ENCODE measurements around the gene SMCO2. TPM values are rescaled to one million over a fixed set of nuclear protein-coding genes. Genes with fewer than 3 reads are reported as not detected.
A peak's percentile ranks its signal among the peaks of the same experiment; 100 is the strongest.

Gene SMCO2
- total and polyA plus RNA-seq, 5 experiments from 2014 or later = not detected

DNA sequence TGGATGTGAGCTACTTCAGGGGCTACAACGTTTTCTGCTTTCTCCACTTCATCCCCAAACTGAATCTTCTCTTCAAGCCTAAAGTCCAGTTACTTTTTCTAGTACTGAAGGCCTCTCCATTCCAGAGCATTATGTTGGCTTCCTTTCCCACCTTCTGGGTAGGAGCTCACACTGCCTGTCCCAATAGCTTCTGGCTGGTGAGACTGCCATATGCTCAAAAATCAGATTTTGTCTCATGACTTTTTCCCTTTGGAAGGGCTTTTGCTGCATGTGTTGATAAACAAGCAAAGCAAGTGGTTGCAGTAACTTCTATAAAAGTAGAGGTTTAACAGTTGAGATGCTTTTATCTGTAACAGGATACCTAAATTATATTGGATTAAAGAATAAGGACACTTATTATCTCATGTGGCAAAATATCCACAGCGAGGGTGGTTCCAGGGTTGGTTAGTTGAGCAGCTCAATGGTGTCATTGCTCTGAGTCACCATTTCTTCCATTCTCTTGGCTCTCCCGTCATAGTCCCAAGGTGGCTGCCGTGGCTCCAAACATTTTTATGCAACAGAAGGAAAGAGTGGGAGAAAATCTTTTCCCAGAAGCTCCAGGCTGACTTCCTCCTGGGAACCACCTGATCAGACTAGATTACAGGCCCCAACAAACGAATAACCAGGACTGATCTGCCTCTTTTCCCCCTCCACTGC is 62.3 kb downstream of the SMCO2 start:
- peaks cover 0 to 6% (median 0%) of the 10 kb centered on the region in 9 donors for H3K9me3 Mint-ChIP-seq
- POLR2A ChIA-PET = no interaction called here
- H3K4me1 Mint-ChIP-seq = no peaks in the 10 kb centered on the region
- peaks cover 0 to 2% (median 0%) of the 10 kb centered on the region in 3 donors for H3K36me3 Mint-ChIP-seq
- peaks cover 0 to 7% (median 0%) of the 10 kb centered on the region in 5 donors for H3K27me3 Mint-ChIP-seq
- no peak overlapping the region for H3K27ac Mint-ChIP-seq
- no peak overlapping the region for H3K4me3 Mint-ChIP-seq
- DNase-seq (no peak), ATAC-seq (no peak)

DNA sequence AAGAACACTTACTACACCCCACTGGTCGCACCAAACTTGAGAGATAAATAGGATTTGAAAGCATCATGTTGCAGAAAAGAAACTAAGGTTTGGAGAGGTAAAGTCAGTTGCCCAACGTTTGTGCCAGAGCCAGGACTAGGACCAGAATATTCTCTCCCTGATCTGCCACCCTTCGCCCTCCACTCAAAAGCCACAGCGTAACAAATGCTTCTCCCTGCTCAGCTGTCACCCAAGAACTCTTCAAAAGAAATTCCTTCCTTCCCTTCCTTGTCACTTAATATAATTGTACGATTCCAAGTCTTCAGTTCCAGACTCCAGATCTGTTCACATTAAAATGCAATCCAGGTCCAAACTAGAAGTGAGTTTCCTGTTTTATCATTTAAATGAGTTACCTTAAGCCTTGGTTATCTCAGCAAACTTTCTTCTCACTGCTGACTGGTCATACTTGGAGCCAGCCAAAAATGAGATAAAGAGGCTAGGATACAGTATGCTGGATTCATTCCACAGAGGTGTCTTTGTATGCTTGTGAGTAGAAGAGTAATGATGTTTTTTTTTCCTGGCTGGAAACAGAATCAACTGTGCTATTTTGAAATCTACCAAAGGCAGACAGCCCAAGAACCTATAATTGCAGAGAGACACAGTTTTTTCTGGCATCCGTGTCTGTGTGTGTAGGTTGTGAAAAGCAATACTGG is 64.6 kb downstream of the SMCO2 start:
- no peaks in the 10 kb centered on the region for H3K4me1 Mint-ChIP-seq
- POLR2A ChIA-PET = no interaction called here
- no peak overlapping the region for H3K4me3 Mint-ChIP-seq
- peaks cover 0 to 9% (median 0%) of the 10 kb centered on the region in 5 donors for H3K27me3 Mint-ChIP-seq
- no peak for DNase-seq
- no peak for ATAC-seq
- H3K36me3 Mint-ChIP-seq = peaks cover 0 to 2% (median 0%) of the 10 kb centered on the region in 3 donors
- peaks cover 0 to 6% (median 0%) of the 10 kb centered on the region in 9 donors for H3K9me3 Mint-ChIP-seq
- no peak overlapping the region for H3K27ac Mint-ChIP-seq

DNA sequence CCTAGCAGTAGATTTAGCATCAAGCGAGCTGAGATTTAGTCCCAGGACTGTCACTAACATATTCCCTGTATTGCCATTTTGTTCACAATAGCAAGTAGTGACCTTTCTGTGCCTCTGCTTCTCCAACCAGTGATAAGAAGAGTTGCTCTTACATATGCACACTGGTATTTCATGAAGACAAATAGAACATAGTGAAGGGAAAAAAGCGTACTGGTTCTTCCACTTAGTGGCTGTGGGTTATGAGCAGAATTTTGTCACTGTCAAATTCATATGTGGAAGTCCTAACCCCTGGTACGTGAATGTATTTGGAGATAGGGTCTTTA is 65.1 kb downstream of the SMCO2 start:
- no peak overlapping the region for H3K27ac Mint-ChIP-seq
- H3K36me3 Mint-ChIP-seq = peaks cover 0 to 2% (median 0%) of the 10 kb centered on the region in 3 donors
- DNase-seq (no peak), ATAC-seq (no peak)
- no peak overlapping the region for H3K4me3 Mint-ChIP-seq
- POLR2A ChIA-PET = no interaction called here
- peaks cover 0 to 3% (median 0%) of the 10 kb centered on the region in 9 donors for H3K9me3 Mint-ChIP-seq
- H3K4me1 Mint-ChIP-seq = no peaks in the 10 kb centered on the region
- H3K27me3 Mint-ChIP-seq = peaks cover 3 to 14% (median 3%) of the 10 kb centered on the region in 5 donors

DNA sequence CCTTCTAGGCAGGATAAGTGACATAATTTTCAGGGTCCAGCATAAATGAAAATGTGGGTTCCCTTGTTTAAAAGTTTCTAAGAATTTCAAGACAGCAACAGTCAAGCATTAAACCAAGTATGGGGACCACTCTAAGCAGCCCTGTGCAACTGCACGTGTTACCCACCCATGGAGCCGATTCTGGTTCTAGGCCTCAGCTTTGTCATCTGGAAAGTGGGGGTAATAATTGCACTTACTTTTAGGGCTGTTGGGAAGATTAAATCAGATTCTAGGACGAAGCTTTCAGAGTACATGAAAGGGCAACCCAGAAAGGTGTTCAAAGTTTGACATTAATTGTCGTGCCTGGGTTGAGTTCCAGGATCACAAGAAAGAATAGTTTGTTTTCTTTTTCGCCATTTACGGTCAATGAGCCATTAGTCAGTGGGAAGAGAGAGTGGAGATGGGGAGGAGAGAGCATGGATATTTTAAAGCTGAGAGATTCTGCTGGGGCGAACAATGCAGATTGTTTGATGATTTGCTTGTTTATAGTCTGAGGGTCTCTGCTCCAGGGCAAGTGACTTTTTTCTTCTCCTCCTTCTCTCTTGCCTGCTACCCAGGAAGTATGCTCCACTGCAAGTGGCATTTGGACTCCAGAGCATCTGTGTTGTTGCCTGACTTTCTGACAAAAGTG is 66.8 kb downstream of the SMCO2 start:
- H3K27ac Mint-ChIP-seq = no peak overlapping the region
- no peaks in the 10 kb centered on the region for H3K4me1 Mint-ChIP-seq
- no peak for ATAC-seq
- no peaks in the 10 kb centered on the region for H3K9me3 Mint-ChIP-seq
- peaks cover 4 to 27% (median 8%) of the 10 kb centered on the region in 5 donors for H3K27me3 Mint-ChIP-seq
- H3K36me3 Mint-ChIP-seq = no peaks in the 10 kb centered on the region
- POLR2A ChIA-PET = no interaction called here
- no peak overlapping the region for H3K4me3 Mint-ChIP-seq
- DNase-seq = no peak

DNA sequence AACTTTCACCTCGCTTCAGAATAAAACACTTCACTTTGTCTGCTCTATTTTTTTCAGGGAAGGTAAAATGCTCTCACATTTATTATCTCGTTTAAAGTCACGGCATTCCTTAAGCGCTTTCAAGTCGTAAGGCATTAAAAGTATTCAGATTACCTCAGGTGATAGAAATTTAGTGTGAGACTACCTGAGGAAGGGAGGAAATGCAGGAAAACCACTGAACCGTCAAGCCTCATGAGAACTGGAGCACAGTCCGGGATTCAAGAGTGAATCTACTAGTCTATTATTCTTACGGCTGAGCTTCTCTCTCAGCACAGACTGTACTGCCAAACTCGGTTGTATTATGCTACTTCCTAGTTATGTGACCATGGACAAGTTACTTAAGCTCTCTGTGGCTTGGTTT is 69.1 kb downstream of the SMCO2 start:
- H3K36me3 Mint-ChIP-seq = no peaks in the 10 kb centered on the region
- peaks cover 11 to 38% (median 14%) of the 10 kb centered on the region in 5 donors for H3K27me3 Mint-ChIP-seq
- H3K4me1 Mint-ChIP-seq = no peaks in the 10 kb centered on the region
- DNase-seq (no peak), ATAC-seq (no peak)
- POLR2A ChIA-PET = no interaction called here
- no peak overlapping the region for H3K4me3 Mint-ChIP-seq
- no peaks in the 10 kb centered on the region for H3K9me3 Mint-ChIP-seq
- no peak overlapping the region for H3K27ac Mint-ChIP-seq

DNA sequence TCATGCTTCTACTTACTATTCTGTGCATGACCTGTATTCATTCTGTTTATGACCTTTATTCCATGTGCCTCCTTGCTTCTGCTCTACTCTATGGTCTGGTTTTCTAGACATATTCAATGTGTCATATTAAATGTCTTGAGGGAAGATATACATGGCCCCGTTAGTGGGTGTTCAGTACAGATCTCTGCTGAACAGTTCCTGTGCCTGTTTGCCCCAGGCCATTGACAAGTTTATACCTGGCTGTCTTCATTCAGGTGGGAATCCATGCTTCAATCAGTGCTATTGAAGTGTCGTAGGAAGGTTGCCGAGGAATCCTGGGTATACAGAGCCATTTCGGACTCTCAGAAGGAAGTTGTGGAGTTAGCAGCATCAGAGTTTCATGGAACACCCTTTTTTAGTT is 70.1 kb downstream of the SMCO2 start:
- DNase-seq (no peak), ATAC-seq (no peak)
- peaks cover 11 to 31% (median 14%) of the 10 kb centered on the region in 5 donors for H3K27me3 Mint-ChIP-seq
- H3K4me3 Mint-ChIP-seq = no peak overlapping the region
- POLR2A ChIA-PET = no interaction called here
- no peaks in the 10 kb centered on the region for H3K36me3 Mint-ChIP-seq
- H3K9me3 Mint-ChIP-seq = no peaks in the 10 kb centered on the region
- peaks cover 0 to 4% (median 2%) of the 10 kb centered on the region in 4 donors for H3K4me1 Mint-ChIP-seq
- H3K27ac Mint-ChIP-seq = no peak overlapping the region

DNA sequence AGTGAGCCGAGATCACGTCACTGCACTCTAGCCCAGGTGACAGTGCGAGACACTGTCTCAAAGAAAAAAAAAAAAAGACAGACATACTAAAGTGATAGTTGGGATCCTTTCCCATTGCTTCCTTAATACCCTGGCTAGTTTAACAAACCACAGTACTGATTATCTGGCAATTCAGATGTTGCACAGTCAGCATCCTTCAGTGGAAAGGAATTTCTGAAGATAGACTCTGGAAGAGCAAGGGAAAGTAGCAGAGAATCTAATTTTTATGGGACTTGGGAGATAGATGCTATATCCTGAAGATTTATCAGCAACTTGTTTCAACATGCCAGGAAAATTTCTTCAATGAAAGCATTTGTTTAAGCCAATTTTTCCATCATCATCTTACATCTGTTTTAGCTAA is 71.0 kb downstream of the SMCO2 start:
- Mint-ChIP-seq H3K27ac (no peak overlapping the region), H3K4me1 (peaks cover 1 to 10% (median 8%) of the 10 kb centered on the region in 4 donors), H3K4me3 (no peak overlapping the region), H3K27me3 (peaks cover 11 to 31% (median 14%) of the 10 kb centered on the region in 5 donors), H3K9me3 (no peaks in the 10 kb centered on the region), H3K36me3 (no peaks in the 10 kb centered on the region)
- DNase-seq = no peak
- POLR2A ChIA-PET = no interaction called here
- no peak for ATAC-seq

DNA sequence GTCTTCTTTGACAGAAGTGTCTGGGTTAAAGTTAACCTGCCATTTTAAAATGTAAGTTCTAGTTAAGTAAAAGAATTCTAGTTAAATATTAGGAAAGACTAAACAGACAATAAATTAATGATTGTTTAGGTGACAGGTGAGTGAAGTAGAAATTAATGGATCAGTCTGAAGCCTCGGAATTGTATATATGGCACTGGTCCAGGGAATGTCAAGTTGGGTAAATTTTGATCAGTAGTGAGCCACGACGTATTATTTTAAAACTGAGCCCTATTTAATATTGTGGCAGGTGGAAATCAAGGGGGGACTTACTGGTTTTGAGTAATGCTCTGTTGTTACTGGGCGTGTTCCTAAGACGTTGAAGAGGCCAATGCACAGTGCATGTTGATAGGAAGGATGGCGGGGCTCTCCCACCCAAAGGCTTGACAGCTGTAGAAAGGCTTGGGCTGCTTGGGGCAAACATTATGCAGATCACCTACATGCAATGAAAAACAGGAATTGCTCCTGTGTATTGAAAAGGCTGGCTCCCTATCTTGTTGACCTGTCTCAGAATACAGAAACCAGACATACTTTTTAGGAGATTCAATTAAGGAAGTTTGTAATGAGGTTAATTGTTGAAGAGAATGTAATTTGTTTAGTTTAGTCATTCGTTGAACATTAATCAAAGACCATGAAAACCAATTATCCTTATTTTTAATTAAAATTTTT is 71.6 kb downstream of the SMCO2 start:
- DNase-seq (no peak), ATAC-seq (no peak)
- POLR2A ChIA-PET = no interaction called here
- H3K4me1 Mint-ChIP-seq = peaks cover 4 to 12% (median 11%) of the 10 kb centered on the region in 4 donors
- no peak overlapping the region for H3K4me3 Mint-ChIP-seq
- H3K27ac Mint-ChIP-seq = no peak overlapping the region
- no peaks in the 10 kb centered on the region for H3K9me3 Mint-ChIP-seq
- H3K27me3 Mint-ChIP-seq = peaks cover 11 to 31% (median 14%) of the 10 kb centered on the region in 5 donors
- no peaks in the 10 kb centered on the region for H3K36me3 Mint-ChIP-seq

DNA sequence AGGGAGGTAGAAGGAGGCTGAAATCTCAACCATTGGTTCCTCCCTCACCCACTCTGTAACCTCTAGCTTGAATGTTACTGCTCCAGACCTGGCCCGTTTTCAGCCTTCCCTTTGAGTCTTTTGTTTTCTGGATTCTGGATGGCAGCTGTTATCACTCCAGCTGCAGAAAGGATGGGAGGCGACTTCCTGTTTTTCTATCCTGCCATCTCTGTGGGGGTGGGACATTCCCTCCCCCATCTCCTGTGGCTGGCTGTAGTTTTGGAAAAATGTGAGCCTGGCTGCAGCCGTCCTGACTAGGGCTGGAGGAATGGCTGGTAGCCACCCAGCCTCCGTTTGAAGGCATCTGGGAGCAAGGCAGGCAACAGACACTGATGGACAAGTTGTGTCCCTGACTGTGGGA is 74.5 kb downstream of the SMCO2 start:
- peak overlapping the region in 1 of 10 donors; percentile 3 for H3K27ac Mint-ChIP-seq
- POLR2A ChIA-PET = no interaction called here
- peaks cover 14 to 38% (median 27%) of the 10 kb centered on the region in 4 donors for H3K4me1 Mint-ChIP-seq
- H3K9me3 Mint-ChIP-seq = no peaks in the 10 kb centered on the region
- peaks cover 11 to 30% (median 14%) of the 10 kb centered on the region in 5 donors for H3K27me3 Mint-ChIP-seq
- no peaks in the 10 kb centered on the region for H3K36me3 Mint-ChIP-seq
- ATAC-seq = no peak
- peak overlapping the region in 1 of 10 donors; percentile 37 for H3K4me3 Mint-ChIP-seq
- DNase-seq = no peak

DNA sequence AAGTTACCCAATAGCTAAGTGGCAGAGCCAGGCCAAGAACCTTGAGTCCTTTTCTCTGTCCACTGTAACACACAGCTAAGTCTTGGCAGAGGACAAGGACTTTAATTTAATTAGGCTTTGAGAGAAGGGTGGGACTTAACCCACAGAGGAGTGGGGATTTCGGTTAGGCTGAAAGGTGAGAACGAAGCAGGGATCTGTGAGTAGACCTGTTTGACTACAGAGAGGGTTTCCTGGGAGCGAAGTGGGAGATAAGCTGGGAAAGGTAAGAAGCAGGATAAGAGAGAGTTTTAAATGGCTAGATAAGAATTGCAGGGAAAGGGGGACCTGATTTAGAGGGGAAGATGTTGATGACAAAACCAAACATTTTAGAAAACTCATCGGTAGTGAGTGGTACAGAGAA is 75.4 kb downstream of the SMCO2 start:
- Mint-ChIP-seq H3K27ac (peak overlapping the region in 7 of 10 donors; percentile 3 to 98 (median 41)), H3K4me3 (peak overlapping the region in 9 of 10 donors; percentile 4 to 92 (median 44)), H3K36me3 (no peaks in the 10 kb centered on the region), H3K4me1 (peaks cover 14 to 38% (median 27%) of the 10 kb centered on the region in 4 donors), H3K27me3 (peaks cover 8 to 21% (median 11%) of the 10 kb centered on the region in 5 donors), H3K9me3 (no peaks in the 10 kb centered on the region)
- POLR2A ChIA-PET = no interaction called here
- ATAC-seq = no peak
- no peak for DNase-seq

DNA sequence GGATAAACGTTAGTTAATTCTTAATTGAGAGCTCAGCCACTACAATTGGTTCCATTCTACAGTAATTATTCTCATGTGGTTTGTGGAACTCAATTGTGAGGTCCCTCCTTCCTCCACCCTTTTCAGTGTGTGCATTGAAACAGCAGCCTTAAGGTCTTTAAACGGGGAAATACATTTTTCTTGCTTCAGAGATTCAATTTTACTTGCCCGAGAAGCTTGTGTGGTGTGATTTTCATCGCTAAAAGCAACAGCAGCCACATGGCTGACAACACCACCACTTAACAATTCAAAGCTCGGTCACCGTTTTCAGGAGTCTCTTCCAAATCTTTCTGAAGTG is 76.7 kb downstream of the SMCO2 start:
- H3K27me3 Mint-ChIP-seq = peaks cover 5 to 11% (median 8%) of the 10 kb centered on the region in 5 donors
- POLR2A ChIA-PET = interaction anchor here (0.6 to 1.3 kb wide), 7 partner anchors 10 to 668 kb away, joined by 3 to 5 read pairs (median 4); partner anchors contain the start of genes KLHL42 and MANSC4
- H3K27ac Mint-ChIP-seq = peak overlapping the region; percentile 88 to 98 (median 98)
- peak; percentile 14 to 16 for ATAC-seq
- H3K9me3 Mint-ChIP-seq = no peaks in the 10 kb centered on the region
- peak overlapping the region; percentile 92 to 99 (median 97) for H3K4me3 Mint-ChIP-seq
- no peaks in the 10 kb centered on the region for H3K36me3 Mint-ChIP-seq
- H3K4me1 Mint-ChIP-seq = peaks cover 14 to 38% (median 27%) of the 10 kb centered on the region in 4 donors
- peak in 2 of 10 donors; percentile 2 for DNase-seq

DNA sequence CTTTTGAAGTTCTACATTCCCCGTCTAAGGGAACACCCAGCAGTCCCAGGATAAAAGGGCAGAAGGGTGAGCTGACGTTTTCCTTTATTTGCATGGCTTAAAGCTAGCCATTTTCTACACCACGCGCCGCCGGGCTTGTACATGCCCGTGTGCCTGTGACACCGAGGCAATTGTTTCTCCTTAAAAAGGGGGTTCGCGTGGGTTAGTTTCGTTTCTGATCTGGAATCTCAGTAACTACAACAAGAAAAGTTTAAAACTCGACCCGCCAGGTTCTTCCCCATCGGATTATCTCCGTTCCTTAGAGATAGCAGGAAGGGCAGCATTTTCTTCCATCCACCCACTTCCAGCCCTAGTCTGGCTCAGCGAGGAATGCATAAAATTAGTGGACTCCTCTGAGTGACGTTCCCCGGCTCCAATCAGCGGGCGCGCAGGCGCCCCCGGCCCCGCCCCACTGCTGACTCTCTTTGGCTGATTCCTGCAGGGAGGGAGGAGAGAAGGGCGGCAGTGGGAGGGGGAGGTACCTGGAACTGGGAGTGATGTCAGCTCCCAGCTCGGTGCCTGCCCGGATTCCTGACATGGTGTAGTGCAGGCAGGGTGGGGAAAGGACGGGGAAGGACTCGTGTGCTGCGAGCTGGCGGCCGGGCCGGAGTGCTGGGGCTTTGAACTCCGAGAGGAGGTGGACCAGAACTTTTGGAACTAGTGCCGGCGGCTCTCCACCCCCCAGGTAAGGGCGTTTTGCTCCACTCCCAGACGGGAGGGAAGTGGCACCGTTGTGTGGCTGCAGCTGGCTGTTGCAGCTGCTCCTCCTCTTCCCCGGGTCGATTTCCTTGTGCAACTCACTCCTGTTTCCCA is 77.3 kb downstream of the SMCO2 start, which contains the start of gene PPFIBP1:
Gene PPFIBP1, plus strand, starts transcription at position 565 of the 852 bp plus-strand sequence. CDS start 109,191 bp downstream, outside the sequence.
- Mint-ChIP-seq H3K9me3 (no peaks in the 10 kb centered on the region), H3K36me3 (no peaks in the 10 kb centered on the region), H3K27ac (peak within 1 kb of the TSS; percentile 88 to 98 (median 98)), H3K4me1 (peaks cover 16 to 38% (median 27%) of the 10 kb centered on the region in 4 donors), H3K4me3 (peak within 1 kb of the TSS; percentile 92 to 99 (median 97)), H3K27me3 (peaks cover 5 to 11% (median 8%) of the 10 kb centered on the region in 5 donors)
- ATAC-seq (peak; percentile 94), DNase-seq (peak; percentile 78 to 99 (median 92))
- POLR2A ChIA-PET = interaction anchor here (0.6 to 1.3 kb wide), 10 partner anchors 8 to 667 kb away, joined by 3 to 5 read pairs (median 3); partner anchors contain the start of genes KLHL42 and MANSC4
